OCI-LY3 (cell line): ENCODE measurements around the gene AP5B1.

Source experiments
- EZH2phosphoT487 ChIP-seq: fragments of 200-600 bp; shearing (Covaris generic); IDR thresholded peaks from 2 replicates; pipeline ENCODE4 v1.6.1; 2018; ENCODE audit warnings: antibody characterized with exemption, mixed run types, low read depth
- TF ChIP-seq, protein P1 (sequence below): fragments of 200-600, 300-600 bp; sonication (generic); IDR thresholded peaks from 2 replicates; pipeline ENCODE4 v1.5.1; 2014; ENCODE audit warnings: antibody characterized with exemption, low read length, low read depth

DNA sequence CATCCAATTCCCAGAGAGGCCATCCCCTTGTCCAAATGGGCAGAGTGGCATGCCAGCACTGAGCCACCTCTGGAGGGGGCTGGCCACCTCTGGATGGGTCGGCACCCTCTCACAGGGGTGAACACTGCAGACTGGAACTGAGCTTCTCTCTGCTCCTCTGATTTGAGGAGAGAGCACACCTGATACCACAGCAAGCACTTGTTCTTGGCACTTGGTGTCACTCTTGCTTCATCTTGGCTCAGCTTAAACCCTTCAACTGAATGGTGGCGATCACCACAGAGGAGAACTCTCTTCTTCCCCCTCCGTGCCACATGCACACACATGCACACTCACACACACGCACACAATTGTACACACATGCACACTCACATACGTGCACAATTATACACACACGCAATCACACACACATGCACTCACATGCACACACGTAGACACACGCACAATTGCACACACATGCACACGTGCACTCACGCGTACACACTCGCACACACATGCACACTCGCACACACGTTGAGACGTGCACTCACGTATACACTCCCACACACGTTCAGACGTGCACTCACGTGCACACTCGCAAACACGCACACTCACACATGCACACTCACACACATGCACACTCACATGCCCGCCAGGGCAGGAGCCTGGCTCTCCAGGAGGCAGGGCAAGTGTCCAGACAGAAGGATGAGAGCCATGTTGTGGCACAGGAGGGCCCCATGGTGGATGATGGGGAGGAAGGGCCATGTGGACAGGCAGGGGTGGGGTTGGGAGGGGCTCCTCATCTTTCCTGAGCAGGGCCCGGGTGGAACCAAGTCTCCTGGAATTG, 29.5 kb upstream of the AP5B1 start:
- TF ChIP-seq, protein P1, sequence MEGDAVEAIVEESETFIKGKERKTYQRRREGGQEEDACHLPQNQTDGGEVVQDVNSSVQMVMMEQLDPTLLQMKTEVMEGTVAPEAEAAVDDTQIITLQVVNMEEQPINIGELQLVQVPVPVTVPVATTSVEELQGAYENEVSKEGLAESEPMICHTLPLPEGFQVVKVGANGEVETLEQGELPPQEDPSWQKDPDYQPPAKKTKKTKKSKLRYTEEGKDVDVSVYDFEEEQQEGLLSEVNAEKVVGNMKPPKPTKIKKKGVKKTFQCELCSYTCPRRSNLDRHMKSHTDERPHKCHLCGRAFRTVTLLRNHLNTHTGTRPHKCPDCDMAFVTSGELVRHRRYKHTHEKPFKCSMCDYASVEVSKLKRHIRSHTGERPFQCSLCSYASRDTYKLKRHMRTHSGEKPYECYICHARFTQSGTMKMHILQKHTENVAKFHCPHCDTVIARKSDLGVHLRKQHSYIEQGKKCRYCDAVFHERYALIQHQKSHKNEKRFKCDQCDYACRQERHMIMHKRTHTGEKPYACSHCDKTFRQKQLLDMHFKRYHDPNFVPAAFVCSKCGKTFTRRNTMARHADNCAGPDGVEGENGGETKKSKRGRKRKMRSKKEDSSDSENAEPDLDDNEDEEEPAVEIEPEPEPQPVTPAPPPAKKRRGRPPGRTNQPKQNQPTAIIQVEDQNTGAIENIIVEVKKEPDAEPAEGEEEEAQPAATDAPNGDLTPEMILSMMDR: 0 out of 2 replicates have a peak, but pooled peaks have one; percentile 6
- no peak for TF ChIP-seq EZH2phosphoT487
